Amniotic epithelial cell (primary cell): ENCODE results near the gene PINLYP.

Experiments used
- DNase-seq: peaks from one replicate; pipeline ENCODE4 v3.0.0-alpha.2; 2010; ENCODE audit warnings: low read depth

PINLYP gene

DNA sequence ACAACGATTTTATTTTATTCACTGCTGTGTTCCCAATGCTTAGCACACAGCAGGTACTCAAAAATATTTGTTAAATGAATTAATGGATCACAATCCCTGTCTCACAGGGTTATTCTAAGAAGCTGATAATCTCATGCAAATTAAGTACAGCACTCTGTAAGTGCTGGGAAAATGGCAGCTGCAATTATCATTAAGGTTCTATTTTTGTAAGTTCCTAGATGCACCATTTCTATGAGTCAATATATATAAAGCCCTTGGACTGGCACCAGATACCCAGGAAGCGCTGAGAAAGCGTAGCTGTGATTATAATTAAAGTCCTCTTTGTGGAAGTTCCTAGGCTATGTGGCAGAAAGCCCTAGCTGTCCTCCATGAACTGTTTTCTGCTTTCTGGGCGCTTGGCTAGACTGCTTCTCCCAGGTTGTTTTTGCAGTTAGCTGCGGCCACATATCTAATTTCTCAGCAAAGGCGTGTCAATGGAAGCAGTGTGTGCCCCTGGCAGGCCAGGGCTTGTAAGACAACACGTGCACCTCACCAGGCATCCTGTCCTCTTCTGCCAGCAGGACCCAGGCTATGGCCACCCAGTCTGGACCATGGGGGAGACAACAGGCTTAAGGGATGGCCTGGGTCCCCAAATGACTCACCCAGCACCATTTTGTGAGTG is 31.1 kb downstream of the PINLYP start:
- no peak for DNase-seq

DNA sequence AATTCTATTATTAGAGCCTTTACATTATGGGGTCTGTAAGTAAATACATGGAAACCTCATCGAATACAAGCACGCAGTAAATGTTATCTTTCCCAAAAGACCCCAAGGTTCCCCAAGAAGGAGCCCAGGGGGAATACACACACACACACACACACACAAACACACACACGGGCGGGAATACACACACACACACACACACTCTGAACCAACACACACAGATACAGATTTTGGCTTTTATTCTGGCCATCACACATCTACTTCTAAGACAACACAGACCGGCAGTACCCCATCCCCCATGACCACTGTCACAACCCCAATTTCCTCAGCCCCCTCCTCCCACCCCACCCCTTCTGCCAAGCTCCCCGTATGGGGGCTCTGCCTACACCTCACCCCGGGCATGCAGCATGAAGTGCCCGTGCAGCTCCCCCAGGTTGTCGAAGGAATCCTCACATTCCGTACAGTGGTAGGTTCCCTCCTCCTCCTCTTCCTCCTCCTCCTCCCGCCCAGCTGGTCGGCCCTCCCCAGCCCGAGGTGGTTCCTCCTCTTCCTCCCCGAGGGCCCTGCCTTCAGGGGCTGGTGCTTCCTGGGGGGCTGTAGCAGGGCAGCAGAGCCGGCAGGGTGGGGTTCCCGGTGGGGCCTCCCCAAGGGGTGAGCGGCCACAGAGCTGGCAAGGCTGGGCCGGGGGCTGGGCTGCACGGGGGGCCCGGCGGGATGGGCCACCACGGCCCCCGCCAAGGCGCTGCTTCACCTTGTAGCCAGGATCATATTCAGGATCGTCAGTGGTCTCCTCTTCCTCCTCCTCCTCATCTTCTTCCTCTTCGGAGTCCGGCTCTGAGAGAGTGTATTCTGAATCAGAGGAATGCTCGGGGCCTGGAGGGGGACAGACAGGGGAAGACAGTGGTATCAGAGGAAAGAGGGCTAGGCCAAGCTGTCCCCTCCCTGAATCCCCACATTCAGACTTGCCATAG is 31.9 kb downstream of the PINLYP start:
- no peak for DNase-seq

DNA sequence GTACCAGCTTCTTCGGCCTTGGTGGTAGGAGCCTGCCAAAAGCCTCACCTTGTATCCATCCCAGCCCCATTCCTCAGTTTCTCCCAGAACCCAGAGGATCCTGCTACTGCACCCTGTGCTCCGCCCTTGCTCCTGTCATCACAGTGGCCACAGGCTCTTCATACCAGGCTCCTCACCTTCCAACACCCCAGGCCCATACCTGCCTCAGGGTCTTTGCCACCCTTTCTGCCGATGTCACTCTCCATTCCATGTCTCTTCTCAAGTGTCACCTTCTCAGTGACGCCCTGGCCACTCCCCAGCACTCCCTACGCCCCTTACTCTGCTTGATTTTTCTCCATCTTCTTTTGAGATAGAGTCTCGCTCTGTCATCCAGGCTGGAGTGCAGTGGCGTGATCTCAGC is 34.3 kb downstream of the PINLYP start:
- no peak for DNase-seq

DNA sequence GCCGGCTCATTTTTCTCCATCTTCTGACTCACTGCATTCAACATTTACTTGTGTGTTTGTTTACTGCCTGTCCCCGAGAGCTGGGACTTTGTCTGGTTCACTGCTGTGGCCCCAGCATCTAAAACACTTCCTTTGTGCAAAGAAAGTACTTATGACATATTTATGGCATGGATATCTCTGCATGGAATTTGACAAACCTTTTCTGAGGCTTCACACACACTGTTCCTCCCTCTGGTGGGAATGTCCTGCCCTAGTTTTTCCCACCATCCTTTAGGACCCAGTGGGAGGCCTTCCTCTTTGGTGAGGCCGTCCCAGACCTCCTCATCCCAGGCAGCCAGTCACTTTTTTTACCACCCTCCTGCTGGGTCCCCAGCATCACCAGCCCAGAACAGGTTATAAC is 34.9 kb downstream of the PINLYP start:
- DNase-seq, result peak; percentile 56

DNA sequence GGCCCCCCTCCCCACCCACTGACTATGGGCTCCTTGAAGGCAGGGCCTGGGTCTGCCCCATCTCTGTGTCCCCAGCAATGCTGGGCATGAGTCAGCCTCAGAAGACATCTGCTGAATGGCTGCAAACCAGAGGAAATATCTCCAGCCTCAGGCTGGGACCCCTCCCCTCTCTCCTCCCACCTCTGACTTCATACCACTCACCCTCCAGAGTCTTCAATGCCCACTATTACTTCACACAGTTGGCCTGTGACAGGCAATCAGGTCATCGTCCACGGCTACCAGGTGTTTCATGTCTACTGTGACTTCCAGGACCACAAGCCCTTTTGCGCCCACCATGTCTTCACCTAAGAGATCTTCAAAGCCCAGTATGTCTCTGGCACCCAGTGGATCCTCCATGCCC is 36.2 kb downstream of the PINLYP start, which contains the start of gene SRRM5:
Gene SRRM5, plus strand, starts transcription at position 301 of the 400 bp plus-strand sequence. Its CDS starts 34 bp downstream, at position 335.
- DNase-seq, result no peak

DNA sequence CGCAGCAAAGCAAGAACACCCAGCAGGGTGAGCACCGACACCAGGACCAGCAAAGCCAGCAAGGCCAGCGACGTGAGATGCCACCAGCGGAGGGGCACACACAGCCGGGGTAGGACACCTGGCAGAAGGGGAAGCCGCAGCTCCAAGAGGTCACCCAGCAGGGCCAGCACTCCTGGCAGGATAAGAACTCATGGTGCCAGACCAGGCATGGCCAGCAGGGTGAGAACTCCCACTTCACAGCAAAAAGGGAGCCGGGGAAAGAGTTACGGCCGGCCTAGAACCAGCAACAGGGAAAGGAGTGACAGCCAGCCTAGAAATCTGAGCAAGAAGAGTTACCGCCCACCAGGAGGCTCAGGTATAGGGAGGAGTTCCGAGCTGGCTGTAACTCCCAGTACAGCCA is 36.8 kb downstream of the PINLYP start:
- DNase-seq, result no peak

DNA sequence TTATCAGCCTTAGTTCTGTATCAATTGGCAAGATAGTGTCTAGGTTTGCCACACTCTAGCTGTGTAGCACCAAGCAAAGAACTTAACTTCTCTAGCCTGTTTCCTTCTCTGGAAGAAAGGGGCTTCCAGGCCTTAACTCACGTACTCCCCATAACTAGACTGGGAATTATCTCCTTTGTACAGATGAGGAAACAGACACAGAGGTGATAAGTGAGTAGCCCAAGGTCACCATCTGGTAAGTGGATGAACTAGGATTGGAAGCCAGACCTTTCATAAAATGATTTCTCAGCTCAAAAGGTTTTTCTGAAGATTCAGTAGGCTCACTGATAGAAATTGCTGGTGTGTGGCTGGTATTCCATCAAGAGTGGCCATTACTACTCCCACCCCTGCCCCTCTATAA is 40.7 kb downstream of the PINLYP start:
- DNase-seq, result no peak

DNA sequence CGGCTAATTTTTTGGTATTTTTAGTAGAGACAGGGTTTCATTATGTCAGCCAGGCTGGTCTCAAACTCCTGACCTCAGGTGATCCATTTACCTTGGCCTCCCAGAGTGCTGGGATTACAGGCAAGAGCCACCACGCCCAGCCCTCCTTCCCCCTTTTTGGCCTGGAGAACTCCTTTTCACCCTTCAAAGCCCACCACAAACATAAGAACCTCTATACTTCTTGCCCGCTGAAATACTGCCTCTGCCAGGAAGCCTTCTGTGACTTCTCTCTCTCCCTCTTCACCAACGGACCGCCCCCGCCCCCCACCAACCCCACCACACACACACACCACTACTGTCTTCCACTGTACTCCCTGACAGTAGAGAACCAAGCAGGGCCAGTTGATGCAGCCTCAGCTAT is 41.4 kb downstream of the PINLYP start:
- DNase-seq, result no peak

DNA sequence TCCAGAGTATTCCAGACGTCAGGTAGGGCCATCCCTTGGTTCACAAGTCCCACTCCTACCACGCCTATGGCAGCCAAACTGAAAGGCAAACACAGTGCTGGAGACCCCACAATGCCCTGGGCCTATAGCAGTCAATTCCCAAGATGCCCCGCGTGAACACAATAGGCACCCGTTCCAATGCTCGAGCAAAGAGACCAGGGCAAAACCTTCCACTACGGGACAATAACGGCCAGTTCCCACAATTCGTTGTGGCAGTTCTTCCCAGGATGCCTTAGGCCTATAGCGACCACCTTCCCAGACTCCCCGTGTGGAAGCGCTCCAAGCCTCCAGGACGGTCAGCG is 43.3 kb downstream of the PINLYP start:
- peak; percentile 22 for DNase-seq

DNA sequence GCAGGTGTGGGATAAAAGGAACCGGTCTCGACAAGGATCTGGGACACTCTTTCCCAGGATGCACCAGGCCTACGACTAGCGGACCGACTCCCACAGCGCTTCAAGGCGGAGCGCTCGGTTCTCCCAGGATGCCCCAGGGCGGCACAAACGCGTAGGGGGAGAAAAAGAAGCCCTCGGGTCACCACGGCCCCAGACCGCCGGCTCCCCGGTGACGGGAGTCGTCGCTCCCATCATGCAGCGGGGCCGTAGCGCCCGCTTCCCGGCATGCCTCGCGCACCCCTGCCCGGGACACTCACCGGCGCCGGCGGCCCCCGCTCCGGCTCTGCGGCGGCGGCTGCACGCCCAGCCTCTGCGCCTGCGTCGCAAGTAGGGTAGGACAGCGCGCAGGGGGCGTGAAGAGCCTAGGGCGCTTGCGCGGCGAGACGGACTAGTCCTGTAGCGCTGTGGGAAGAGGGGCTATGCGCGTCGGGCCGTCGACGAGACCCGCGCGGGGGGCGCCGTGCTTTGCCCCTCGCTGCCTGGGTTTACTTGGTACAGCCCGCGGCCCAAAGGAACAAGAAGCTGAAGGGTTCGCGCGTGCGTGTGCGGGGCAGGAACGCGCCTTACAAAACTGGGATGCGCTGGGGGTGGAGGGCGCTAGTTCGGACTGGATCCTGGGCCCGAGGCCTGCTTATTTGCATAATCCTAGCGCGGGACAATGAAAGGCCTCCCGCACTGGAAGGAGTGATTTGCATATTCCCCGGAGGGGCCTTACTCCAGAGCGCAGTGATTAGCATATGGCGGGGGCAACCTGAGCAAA is 43.9 kb downstream of the PINLYP start, which contains the start of gene ZNF428:
Gene ZNF428, minus strand, starts transcription at position 368 of the 799 bp plus-strand sequence. CDS start 5,325 bp downstream, outside the sequence.
- DNase-seq, result peak; percentile 85

DNA sequence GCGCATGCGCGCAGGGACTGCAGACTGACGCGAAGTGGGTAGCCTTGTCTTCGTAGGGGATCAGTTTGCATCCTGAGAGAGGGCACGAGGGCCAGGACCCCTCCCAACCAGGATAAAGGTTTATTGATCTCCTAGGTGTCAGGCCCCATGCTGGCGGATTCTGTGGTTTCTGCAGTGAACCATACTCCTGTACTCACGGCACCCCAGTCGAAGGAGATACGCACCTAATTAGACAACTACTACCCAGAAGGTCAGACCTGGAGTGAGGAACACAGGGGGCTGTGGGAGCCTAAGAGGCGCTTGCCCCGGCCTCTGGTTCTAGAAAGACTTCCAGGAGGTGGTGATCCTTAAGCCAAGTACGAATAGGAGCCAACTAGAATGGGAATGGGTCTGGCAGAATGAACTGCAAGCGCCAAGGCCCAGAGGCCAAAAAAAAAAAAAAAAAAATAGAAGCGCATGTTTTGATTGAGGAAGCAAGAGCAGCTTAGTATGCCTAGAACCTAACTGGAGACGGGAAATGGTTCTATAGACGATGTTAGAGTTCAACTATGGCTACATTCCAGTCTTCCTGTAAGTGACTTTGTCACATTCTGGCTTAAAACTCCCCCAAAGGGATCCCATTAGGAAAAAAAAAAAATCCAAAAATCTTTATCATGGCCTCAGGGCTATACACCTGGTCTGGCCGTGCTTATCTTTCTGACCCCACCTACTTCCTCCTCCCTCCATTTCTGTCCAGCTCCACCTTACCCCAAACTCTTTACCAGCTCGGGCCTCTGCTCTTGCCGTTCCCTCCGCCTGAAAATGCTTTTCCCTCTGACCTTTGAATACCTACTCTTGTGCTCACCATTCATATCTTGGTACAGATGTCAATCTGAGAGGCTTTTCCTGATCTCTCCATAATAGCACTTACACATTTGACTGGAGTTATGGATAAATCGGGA is 44.7 kb downstream of the PINLYP start:
- DNase-seq, result no peak

DNA sequence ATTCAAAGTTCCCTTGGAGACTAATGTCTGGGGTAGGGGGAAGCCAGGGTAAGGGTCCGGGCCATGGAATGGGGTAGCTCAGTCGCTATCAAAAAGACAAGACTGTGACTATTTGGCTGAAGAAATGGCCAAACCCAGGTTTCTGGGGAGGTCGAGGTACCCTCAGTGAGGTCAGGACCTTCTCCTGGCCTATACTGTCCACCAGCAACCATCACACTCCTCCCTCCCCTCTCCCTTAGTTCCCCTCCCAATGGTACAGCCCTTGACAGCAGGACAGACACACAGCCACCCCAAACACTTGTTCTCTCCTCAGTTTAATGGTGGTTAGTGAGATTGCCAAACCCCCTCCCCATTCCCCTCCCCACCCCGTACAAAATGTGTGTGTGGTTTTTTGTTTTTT is 46.5 kb downstream of the PINLYP start:
- DNase-seq, result no peak

DNA sequence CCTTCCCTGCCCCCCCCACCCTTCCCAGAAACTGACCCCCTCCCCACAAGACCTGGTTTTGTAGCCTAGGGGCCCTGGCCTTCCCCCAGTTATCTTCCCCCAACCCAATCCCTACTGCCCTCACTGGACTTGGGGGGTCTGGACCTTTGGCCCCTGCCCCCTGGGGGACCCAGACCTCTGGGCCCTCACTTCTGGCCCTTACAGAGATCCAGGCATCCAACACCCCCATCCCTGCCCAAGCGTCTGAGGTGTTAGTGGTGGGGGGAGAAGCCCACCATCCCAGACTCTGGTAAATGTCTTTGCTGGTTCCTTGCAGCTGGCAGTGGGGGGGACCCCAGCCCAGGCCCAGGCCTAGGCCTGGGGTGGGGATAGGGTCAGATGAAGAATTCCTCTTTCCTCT is 47.4 kb downstream of the PINLYP start:
- no peak for DNase-seq

DNA sequence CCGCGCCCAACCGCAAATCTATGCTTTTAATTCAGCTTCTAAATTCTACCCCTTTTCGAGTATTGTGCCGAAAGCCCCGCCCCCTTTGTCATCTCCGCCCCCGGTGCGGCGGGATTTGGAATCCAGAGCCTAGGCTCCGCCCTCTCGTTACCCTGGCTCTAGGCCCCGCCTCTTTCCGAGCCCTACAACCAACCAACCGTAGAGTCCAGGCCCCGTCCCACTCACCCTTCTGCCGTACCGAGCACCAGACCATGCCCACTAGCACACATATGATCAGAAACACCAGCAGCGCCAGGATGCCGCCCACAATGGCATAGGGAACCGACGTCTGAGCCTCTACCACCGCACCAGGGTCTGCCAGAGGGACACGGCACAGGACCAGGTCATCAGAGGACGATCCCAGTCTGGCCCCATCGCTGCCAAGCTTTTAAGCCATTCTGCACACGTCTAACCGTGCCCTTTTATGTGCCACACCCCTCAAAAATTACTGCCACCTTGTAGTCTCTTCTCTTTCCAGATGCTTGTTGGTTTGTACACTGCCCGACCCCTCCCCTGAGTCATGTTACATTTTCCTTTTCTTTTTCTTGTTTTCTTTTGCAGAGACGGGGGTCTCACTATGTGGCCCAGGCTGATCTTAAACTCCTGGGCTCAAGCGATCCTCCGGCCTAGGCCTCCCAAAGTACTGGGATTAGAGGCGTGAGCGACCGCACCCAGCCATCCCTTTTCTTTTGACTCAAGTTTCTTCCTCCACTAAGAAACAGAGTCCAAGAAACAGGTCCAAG is 48.5 kb downstream of the PINLYP start:
- no peak for DNase-seq

DNA sequence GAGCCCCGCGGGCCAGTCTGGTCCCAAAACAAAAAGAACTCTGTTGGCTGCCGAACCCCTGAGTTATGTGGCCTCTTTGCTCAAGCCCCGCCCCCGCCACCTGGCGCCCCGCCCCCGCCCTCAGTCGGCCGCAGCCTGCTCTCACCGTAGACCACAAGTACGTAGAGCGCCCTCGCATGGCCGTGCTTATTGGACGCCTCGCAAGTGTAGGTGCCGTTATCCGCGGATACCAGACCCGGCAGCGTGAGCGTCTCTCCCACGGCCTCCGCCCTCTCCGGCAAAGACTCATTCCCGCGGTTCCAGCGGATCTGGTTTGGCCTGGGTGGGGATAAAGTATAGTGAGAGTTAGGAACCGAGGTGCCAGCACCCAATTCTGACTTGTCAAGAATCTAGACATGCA is 49.3 kb downstream of the PINLYP start:
- peak; percentile 74 for DNase-seq

DNA sequence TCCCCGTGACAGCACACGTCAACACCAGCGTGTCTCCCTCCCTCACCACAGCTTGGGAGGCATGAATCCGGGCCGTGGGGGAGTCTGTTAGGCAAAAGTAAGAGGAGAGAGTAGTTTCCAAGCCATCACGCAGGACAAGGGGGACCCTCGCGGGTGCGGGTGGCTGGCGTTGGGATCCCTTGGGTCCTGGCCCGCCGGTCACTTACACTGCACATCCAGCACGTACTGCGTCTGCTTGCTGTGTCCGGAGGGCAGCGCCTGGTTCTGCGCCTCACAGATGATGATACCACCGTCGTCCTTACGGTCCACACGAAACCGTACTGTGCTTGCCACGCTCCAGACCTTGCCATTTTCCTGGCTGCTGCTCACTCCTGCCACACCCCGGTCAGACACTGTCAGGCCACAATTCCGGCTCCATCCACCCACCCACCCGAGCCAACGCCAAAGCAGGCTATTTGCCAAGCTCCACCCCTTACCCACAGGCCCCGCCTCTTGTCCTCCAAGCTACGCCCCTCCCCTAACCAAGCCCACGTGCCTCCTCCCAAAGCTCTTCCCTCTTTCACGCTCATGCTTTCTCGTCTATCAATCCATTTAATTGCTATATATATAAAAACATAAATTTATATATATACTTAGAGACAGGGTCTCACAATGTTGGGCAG is 50.4 kb downstream of the PINLYP start:
- peak; percentile 38 for DNase-seq

DNA sequence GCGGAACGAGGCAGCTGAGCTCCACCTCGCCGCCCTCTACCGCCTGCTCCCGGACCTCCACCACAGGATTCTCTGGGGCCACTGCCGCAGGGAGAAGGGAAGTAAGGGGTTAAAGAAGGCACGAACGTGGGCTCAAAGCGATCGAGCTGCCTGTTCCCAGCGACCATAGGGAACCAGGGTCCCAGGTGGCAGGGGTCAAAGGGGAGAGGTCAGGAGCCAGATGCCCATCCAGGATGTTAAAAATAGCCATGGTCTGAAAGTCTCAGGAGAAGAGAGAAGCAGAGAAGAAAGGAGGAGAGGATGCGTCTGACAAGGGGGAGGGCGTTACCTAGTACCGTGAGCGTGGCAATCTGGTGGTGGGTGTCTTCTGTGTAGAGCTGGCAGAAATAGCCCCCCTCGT is 51.2 kb downstream of the PINLYP start:
- no peak for DNase-seq

DNA sequence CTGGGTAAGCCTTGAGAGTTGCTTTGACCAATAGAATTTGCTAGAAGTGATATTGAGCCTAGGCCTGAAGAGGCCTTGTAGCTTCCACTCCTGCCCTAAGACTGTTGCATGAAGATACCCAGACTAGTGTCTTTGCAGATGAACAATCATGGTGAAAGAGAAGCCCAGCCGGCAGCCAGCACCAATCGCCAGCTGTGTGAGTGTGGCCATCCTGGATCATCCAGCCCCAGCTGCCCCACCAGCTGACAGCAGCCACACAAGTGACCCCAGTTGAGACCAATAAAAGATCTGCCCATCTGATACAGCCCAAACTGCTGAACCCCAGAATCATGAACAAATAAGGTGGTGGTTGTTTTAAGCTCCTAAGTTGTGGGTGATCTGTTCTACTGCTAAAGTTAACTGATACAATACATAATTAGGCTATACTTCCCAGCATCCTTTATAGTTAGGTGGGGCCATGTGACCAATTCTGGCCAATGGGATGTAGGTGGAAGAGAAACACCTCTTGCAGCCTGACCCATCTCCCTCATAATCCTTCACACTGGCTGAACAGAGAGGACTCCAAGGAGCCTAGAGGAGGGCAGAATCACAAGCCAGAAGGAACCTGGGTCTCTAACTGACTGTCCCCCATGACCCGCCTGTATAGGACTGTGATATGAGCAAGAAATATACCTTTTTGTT is 53.2 kb downstream of the PINLYP start:
- no peak for DNase-seq

DNA sequence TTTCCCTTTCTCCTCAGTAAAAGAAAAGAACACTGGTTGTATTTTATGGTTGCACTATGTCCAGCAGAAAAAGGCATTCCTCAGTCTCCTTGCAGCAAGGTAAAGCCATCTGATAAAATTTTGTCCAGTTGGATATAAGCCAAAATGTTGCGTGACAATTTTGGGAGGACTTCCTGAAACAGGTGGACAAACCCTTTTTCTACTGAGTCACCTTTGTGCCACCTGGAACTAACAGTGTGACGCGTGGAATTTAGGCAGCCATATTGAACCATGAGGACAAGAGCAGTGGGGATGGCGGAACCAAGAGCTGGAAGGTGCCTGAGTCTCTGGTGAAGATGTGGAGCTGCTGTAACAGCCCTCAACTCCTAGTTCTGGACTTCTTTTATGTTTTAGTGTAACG is 55.9 kb downstream of the PINLYP start:
- DNase-seq, result no peak
